Measurements from ENCODE around the gene CENPN. TPM values are rescaled to one million over a fixed set of nuclear protein-coding genes. Genes with fewer than 3 reads are reported as not detected.

The CENPN gene
- total RNA-seq, 2 experiments from 2014 or later: 8.7 to 9.7 TPM

- Mint-ChIP-seq H3K27ac (peak overlapping the region; percentile 94), H3K4me1 (ENCODE audit: low read depth) (peaks cover 72% of the 10 kb centered on the region), H3K4me3 (peak overlapping the region; percentile 93), H3K9me3 (no peaks in the 10 kb centered on the region), H3K36me3 (ENCODE audit: low read depth) (peaks cover 29% of the 10 kb centered on the region), H3K27me3 (no peaks in the 10 kb centered on the region)
- intact Hi-C loops (cut with DNase I, micrococcal nuclease): no loop called here
- CTCF ChIA-PET: interaction anchor here (0.7 to 1.6 kb wide), 2 partner anchors 10 to 38 kb away, joined by 4 to 5 read pairs; partner anchors contain the start of genes ATMIN, CENPN and CMC2
- Histone ChIP-seq H3K4me3 (ENCODE audit: low read length) (peak overlapping the region; percentile 53), H3K9me3 (ENCODE audit: control insufficient read depth in 1 of 2, insufficient read depth in 1 of 2, low read length in 2 of 2) (no peaks in the 10 kb centered on the region), H3K36me3 (ENCODE audit: insufficient read depth, low read length) (no peaks in the 10 kb centered on the region), H3K27ac (ENCODE audit: low read depth in 1 of 2, low read length in 2 of 2) (peak overlapping the region; percentile 34 to 73), H3K4me1 (ENCODE audit: insufficient read depth, low read length) (peaks cover 4% of the 10 kb centered on the region), H3K27me3 (ENCODE audit: control insufficient read depth in 1 of 2, insufficient read depth in 2 of 2, low read length in 2 of 2) (no peaks in the 10 kb centered on the region)
- POLR2A ChIA-PET: interaction anchor here (0.9 to 2.5 kb wide), 3 partner anchors 9 to 38 kb away, joined by 4 to 33 read pairs (median 6); partner anchors contain the start of genes ATMIN, CENPN and CMC2
- no peak for TF ChIP-seq CTCF (IDR thresholded peaks at IDR 0.05)
- ATAC-seq (ENCODE audit: poor library complexity) (peak; percentile 56), DNase-seq (peak in 3 of 14 experiments; percentile 34 to 42 (median 40))
Measured at GRCh38 chr16:80997139-80997798, 9.7 kb upstream of the CENPN start.

GRCh38 chr16:80997964-80998620 is 8.9 kb upstream of the CENPN start:
- intact Hi-C loops (cut with DNase I, micrococcal nuclease): no loop called here
- H3K4me1 Mint-ChIP-seq (ENCODE audit: low read depth): peaks cover 73% of the 10 kb centered on the region
- no peak for TF ChIP-seq CTCF (IDR thresholded peaks at IDR 0.05)
- ATAC-seq (ENCODE audit: poor library complexity): no peak
- peaks cover 22% of the 10 kb centered on the region for H3K36me3 Mint-ChIP-seq (ENCODE audit: low read depth)
- Histone ChIP-seq H3K36me3 (ENCODE audit: insufficient read depth, low read length) (no peaks in the 10 kb centered on the region), H3K9me3 (ENCODE audit: control insufficient read depth in 1 of 2, insufficient read depth in 1 of 2, low read length in 2 of 2) (no peaks in the 10 kb centered on the region), H3K27me3 (ENCODE audit: control insufficient read depth in 1 of 2, insufficient read depth in 2 of 2, low read length in 2 of 2) (no peaks in the 10 kb centered on the region), H3K27ac (ENCODE audit: low read depth in 1 of 2, low read length in 2 of 2) (peak overlapping the region in 1 of 2 donors; percentile 73), H3K4me3 (ENCODE audit: low read length) (peak overlapping the region; percentile 53), H3K4me1 (ENCODE audit: insufficient read depth, low read length) (peaks cover 7% of the 10 kb centered on the region)
- H3K27me3 Mint-ChIP-seq: no peaks in the 10 kb centered on the region
- peak overlapping the region; percentile 94 for H3K27ac Mint-ChIP-seq
- POLR2A ChIA-PET: interaction anchor here (0.9 to 2.5 kb wide), 3 partner anchors 8 to 37 kb away, joined by 4 to 33 read pairs (median 6); partner anchors contain the start of genes ATMIN, CENPN and CMC2
- DNase-seq: no peak
- CTCF ChIA-PET: interaction anchor here (0.6 to 1.6 kb wide), 3 partner anchors 9 to 262 kb away, joined by 3 to 5 read pairs (median 4); partner anchors contain the start of genes ATMIN, CENPN and CMC2
- no peaks in the 10 kb centered on the region for H3K9me3 Mint-ChIP-seq
- H3K4me3 Mint-ChIP-seq: peak overlapping the region; percentile 93

- H3K4me1 ChIP-seq (ENCODE audit: insufficient read depth, low read length): peaks cover 30% of the 10 kb centered on the region
- Mint-ChIP-seq H3K4me1 (ENCODE audit: low read depth) (peaks cover 70% of the 10 kb centered on the region), H3K27me3 (no peaks in the 10 kb centered on the region), H3K27ac (no peak overlapping the region), H3K9me3 (no peaks in the 10 kb centered on the region), H3K36me3 (ENCODE audit: low read depth) (peaks cover 13% of the 10 kb centered on the region), H3K4me3 (no peak overlapping the region)
- no peaks in the 10 kb centered on the region for H3K27me3 ChIP-seq (ENCODE audit: control insufficient read depth in 1 of 2, insufficient read depth in 2 of 2, low read length in 2 of 2)
- no peak for TF ChIP-seq CTCF (IDR thresholded peaks at IDR 0.05)
- POLR2A ChIA-PET: no interaction called here
- DNase-seq (no peak), ATAC-seq (ENCODE audit: poor library complexity) (no peak)
- intact Hi-C loops (cut with DNase I, micrococcal nuclease): loop anchor here in 1 of 2 experiments (10.0 kb wide), 3 partner anchors 196 to 1164 kb away; partner anchors contain the start of genes CDYL2 and DYNLRB2
- no peak overlapping the region for H3K4me3 ChIP-seq (ENCODE audit: low read length)
- no peaks in the 10 kb centered on the region for H3K9me3 ChIP-seq (ENCODE audit: control insufficient read depth in 1 of 2, insufficient read depth in 1 of 2, low read length in 2 of 2)
- no peak overlapping the region for H3K27ac ChIP-seq (ENCODE audit: low read depth in 1 of 2, low read length in 2 of 2)
- CTCF ChIA-PET: interaction anchor here (7.9 kb wide), 1 partner anchor 35 kb away, joined by 80 read pairs; the partner anchor contains the start of gene ATMIN
- no peaks in the 10 kb centered on the region for H3K36me3 ChIP-seq (ENCODE audit: insufficient read depth, low read length)
Measured at GRCh38 chr16:81000873-81001272, 6.1 kb upstream of the CENPN start.

All from CD4-positive, alpha-beta T cell (primary cell).